Measurements from ENCODE around the gene SLC31A2.

Gene SLC31A2

DNA sequence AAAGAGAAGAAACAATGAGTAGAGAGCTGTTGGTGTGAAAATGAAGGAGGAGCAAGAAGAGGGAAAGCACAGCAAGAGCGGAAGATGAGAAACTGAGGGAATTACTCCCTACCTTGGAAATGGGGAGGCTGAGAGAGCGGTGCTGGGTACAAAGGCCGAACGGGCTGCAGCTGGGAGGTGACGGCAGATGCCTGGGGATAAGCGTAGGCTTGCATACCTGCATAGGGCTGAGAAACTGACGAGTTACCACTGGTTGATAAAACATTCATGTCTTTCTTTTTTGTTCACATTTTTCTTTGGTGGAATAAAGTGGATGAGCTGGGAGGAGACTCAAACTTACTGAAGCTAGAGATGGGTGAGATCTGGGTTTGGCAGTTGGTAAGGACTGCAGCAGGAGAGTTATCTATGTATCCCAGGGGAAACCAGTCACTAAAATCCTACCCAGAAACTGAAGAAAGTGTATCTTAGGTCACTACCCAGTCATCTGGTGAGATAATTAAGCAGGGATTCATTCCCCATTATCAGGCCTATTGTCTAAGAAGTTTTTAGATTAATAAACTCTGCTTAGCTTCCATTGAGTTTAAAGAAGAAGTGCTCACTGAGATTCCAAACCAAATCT, 35.4 kb downstream of the SLC31A2 start:
- no peak for DNase-seq

DNA sequence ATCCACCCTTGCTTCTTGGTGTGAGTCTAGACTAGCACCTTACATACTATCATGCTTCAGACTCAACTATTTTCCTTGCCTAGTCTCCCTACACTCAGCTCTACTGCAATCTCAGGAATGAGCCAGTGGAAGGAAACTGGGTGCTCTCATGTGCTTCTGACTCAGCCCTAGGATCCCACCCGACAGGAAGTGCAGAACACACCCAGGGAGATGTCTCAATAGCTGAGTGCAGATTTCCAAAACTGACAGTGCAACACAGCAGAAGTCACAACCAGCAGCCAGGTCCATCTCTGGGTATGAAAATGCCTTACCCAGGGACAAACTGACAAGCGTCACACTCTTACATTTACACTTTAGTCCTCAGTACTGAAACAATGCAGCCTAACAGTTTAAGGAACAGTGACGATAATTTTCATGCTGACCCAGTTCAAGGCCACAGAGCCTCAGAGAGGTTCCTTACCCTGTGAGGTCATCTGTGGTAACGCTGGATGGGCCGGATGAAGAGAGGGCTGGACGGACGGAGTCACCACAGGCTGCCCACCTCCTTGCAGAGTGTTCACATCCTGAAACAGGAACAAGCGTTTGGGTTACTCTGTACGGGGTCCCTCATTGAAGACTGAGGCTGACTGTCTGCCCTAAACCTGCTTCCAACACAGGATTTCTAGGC, 37.3 kb downstream of the SLC31A2 start:
- DNase-seq: peak; percentile 80 to 88

DNA sequence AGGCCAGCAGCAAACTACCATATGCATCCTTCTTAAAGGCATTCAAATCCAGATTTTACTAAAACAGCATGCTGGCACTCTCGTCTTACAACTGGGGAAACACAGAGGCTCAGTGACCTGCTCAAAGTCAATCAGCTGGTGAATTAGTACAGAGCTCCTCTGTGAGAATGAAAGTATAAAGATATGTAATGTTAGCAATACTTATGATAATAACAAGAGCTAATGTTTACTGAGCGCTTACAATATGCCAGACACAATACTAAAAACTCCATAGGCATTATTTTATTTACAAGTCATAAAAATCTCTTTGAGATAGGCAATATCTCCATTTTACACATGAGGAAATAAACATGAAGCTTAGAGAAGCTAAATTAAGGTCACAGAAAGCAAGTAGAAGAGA, 41.6 kb downstream of the SLC31A2 start:
- no peak for DNase-seq

DNA sequence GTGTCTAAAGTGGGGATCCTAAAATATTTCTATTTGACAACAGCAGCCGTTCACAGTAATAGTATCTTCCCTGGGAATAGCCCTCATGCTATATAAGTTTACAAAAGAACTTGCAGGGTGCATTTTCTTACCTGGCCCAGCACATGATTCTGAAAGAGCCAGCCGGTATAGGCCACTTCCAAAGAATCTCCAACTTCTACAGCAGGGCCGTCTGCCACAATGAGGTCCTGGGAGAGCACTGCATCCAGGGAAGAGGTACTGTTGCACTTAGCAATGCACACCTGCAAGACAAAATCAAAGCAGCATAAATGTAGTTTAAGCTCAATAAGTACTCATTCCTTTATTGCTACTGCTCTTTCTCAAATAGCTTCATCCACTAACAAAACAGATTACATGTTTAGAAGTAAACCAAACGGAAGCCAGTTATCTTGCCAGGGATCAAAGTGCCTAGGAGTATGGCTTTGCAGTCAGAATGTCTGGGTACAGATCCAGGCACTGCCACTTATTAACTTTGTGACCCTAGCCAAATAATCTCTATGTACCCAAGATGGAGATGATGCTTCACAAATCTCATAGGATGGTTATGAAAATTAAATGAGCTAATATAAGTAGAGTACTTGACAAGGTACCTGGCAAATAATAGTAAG, 49.0 kb downstream of the SLC31A2 start:
- DNase-seq: no peak

DNA sequence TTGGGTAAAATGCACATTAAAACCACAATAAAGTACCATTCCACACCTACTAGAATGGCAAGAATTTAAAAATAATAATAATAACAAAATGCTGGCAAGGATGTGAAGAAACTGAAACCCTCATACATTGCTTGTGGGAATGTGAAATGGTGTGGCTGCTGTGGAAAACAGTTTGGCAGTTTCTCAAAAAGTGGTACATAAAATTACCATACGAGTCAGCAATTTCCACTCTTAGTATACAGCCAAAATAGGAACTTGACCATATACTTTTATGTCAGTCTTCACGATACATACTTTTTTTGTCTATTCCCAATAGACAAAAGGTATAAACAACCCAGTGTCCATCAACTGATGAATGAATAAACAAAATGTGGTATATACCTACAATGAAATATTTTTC, 54.6 kb downstream of the SLC31A2 start:
- no peak for DNase-seq

DNA sequence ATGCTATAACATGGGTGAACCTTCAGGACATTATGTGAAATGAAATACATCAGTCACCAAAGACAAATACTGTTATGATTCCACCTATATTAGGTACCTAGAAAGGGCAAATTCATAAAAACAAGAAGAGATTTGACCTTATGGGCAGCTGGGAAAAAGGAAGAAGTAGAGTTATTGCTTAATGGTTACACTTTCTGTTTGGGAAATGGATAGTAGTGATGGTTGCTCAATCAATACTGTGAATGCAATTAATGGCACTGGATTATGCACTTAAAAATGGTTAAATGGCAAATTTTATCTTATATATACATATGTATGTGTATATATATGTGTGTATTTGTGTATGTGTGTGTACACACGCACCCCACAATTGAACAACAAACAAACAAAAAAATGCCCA, 55.1 kb downstream of the SLC31A2 start:
- no peak for DNase-seq

DNA sequence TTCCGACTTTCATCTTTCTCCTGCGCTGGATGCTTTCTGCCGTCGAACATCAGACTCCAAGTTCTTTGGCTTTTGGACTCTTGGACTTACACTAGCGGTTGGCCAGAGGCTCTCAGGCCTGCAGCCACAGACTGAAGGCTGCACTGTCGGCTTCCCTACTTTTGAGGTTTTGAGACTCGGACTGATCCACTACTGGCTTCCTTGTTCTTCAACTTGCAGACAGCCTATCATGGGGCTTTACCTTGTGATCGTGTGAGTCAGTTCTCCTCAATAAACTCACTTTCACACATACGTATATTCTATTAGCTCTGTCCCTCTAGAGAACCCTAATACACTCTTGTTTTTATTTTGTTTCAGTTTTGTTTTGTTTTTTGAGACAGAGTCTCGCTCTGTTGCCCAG, 60.0 kb downstream of the SLC31A2 start:
- no peak for DNase-seq
